ENCODE measurements around the gene GNPTAB. TPM values are rescaled to one million over a fixed set of nuclear protein-coding genes. Genes with fewer than 3 reads are reported as not detected.

GNPTAB gene
- total and polyA plus RNA-seq, 2 of the 13 experiments (the other 11 are each of a cell fraction or from before 2014, with no cell fraction given): 13.6 to 19.4 TPM

- 100% methylated on average over 1 of the region's 1 CpG for WGBS (ENCODE audit: low lambda C conversion rate)
- Histone ChIP-seq H3K9ac (ENCODE audit: insufficient read depth, low read depth, low read length) (no peak overlapping the region), H3K27ac (ENCODE audit: extremely low read length, insufficient read depth, low read length) (no peak overlapping the region), H3K4me2 (ENCODE audit: low read depth, low read length) (no peak overlapping the region), H3K79me2 (ENCODE audit: insufficient read depth, low read length) (no peaks in the 10 kb centered on the region), H3K4me1 (ENCODE audit: insufficient read depth, low read length) (no peaks in the 10 kb centered on the region), H3K27me3 (ENCODE audit: control insufficient read depth in 1 of 2, insufficient read depth in 2 of 2, low read length in 2 of 2) (no peaks in the 10 kb centered on the region), H3K4me3 (replicated peaks in 1 of 3; ENCODE audit: insufficient read depth in 1 of 3, low read depth in 2 of 3, low read length in 3 of 3) (no peak overlapping the region), H2AFZ (ENCODE audit: low read length) (no peak overlapping the region), H4K20me1 (ENCODE audit: insufficient read depth, low read length) (no peaks in the 10 kb centered on the region), H3K9me3 (ENCODE audit: low read length) (no peaks in the 10 kb centered on the region), H3K36me3 (replicated peaks in 1 of 2; ENCODE audit: control insufficient read depth in 1 of 2, insufficient read depth in 2 of 2, low read length in 2 of 2) (peaks cover 0 to 31% of the 10 kb centered on the region in 2 experiments; a peak in 3 of 5 replicates)
- no peak for TF ChIP-seq HOXA9 (CRISPR knock-in tag; IDR thresholded peaks at IDR 0.05; ENCODE audit: borderline replicate concordance)
- in situ Hi-C loops (cut with HindIII; ENCODE audit: extremely low pct_ligation_motif_present, low pct_unique_long_range_greater_than_20kb): no loop called here
- peak; percentile 30 for ATAC-seq
- intact Hi-C loops (cut with micrococcal nuclease; ENCODE audit: unreplicated experiment): no loop called here
- DNase-seq (ENCODE audit: low spot score): no peak
- ChIA-PET POLR2A (no interaction called here), CTCF (ENCODE audit: low intra/inter-chr PET ratio, low total read pairs) (no interaction called here)
- no peak for FAIRE-seq
- BruUV-seq (replicated peaks): no TSS peak
These were observed 98.4 kb downstream of the GNPTAB start for GRCh38 chr12:101732318-101732717.

- H3K36me3 ChIP-seq (replicated peaks in 1 of 2; ENCODE audit: control insufficient read depth in 1 of 2, insufficient read depth in 2 of 2, low read length in 2 of 2): peaks cover 0 to 49% of the 10 kb centered on the region in 2 experiments; a peak in 3 of 5 replicates
- no peak overlapping the region for H3K27ac ChIP-seq (ENCODE audit: extremely low read length, insufficient read depth, low read length)
- H3K4me2 ChIP-seq (ENCODE audit: low read depth, low read length): no peak overlapping the region
- TF ChIP-seq THYN1 (CRISPR knock-in tag; IDR thresholded peaks at IDR 0.05; ENCODE audit: borderline replicate concordance, low read depth): no peak
- peak; percentile 91 for TF ChIP-seq RBM22 (optimal IDR thresholded peaks at IDR 0.05; ENCODE audit: low read length)
- TF ChIP-seq POLR2G (IDR thresholded peaks at IDR 0.05; ENCODE audit: low read depth, low read length): peak; percentile 31; the same call in 1 of the 2 replicates
- H4K20me1 ChIP-seq (ENCODE audit: insufficient read depth, low read length): no peaks in the 10 kb centered on the region
- ChIA-PET POLR2A (no interaction called here), CTCF (ENCODE audit: low intra/inter-chr PET ratio, low total read pairs) (no interaction called here)
- no peak for FAIRE-seq
- no peaks in the 10 kb centered on the region for H3K27me3 ChIP-seq (ENCODE audit: control insufficient read depth in 1 of 2, insufficient read depth in 2 of 2, low read length in 2 of 2)
- no peak for DNase-seq (ENCODE audit: low spot score)
- H3K9ac ChIP-seq (ENCODE audit: insufficient read depth, low read depth, low read length): no peak overlapping the region
- intact Hi-C loops (cut with micrococcal nuclease; ENCODE audit: unreplicated experiment) (no loop called here), in situ Hi-C loops (cut with HindIII; ENCODE audit: extremely low pct_ligation_motif_present, low pct_unique_long_range_greater_than_20kb) (no loop called here)
- H3K4me1 ChIP-seq (ENCODE audit: insufficient read depth, low read length): no peaks in the 10 kb centered on the region
- H3K79me2 ChIP-seq (ENCODE audit: insufficient read depth, low read length): no peaks in the 10 kb centered on the region
- ATAC-seq: peak; percentile 15; the same call in 1 of the 3 replicates
- BruUV-seq (replicated peaks): no TSS peak
- H3K9me3 ChIP-seq (ENCODE audit: low read length): no peaks in the 10 kb centered on the region
- no peak overlapping the region for H3K4me3 ChIP-seq (replicated peaks in 1 of 3; ENCODE audit: insufficient read depth in 1 of 3, low read depth in 2 of 3, low read length in 3 of 3)
- H2AFZ ChIP-seq (ENCODE audit: low read length): no peak overlapping the region
These were observed 100.9 kb downstream of the GNPTAB start for GRCh38 chr12:101729842-101730241.
